Panc1 (cell line): Measurements from ENCODE around the gene IFT122. TPM values are rescaled to one million over a fixed set of nuclear protein-coding genes. Genes with fewer than 3 reads are reported as not detected.

Experiments
- ATAC-seq: fragments of 200-7000 bp; cut with Tn5 transposase; 2 replicates; pipeline ENCODE4 v1.9.1; 2020; ENCODE audit warnings: mild to moderate bottlenecking, moderate library complexity
- BruUV-seq: library from RNA; stranded (reverse); fragments of 400-500 nt; replicated peaks from 2 replicates; lab custom pipeline; 2021; lab: Mats Ljungman, UMichigan
- CTCF ChIA-PET: fragments of 300-600 bp; sonication (Branson Sonifier 250); formaldehyde crosslinking; loops from one replicate; lab custom pipeline; 2022; ENCODE audit warnings: antibody characterized with exemption; lab: Charles Lee
- POLR2A ChIA-PET: fragments of 300-600 bp; sonication (Branson Sonifier 250); formaldehyde crosslinking; loops from one replicate; lab custom pipeline; 2022; ENCODE audit warnings: antibody characterized with exemption; lab: Charles Lee
- DNase-seq: peaks from one replicate; pipeline ENCODE4 v3.0.0-alpha.2; 2010; ENCODE audit warnings: low read depth, low spot score
- H3K27ac ChIP-seq: 2 replicates; pipeline ENCODE4 v1.5.1; 2011; ENCODE audit warnings: mild to moderate bottlenecking, low read length, inconsistent platforms
- H3K27me3 ChIP-seq: fragments of 200-500 bp; sonication (Bioruptor generic); 2 replicates; pipeline ENCODE4 v1.6.0; 2014; ENCODE audit warnings: low read length, inconsistent platforms; ENCODE audit not compliant: control insufficient read depth, insufficient read depth
- H3K36me3 ChIP-seq: fragments of 200-500 bp; sonication (Bioruptor generic); 2 replicates; pipeline ENCODE4 v1.5.1; 2014; ENCODE audit warnings: inconsistent platforms, mild to moderate bottlenecking, low read length, moderate library complexity; ENCODE audit not compliant: control insufficient read depth, insufficient read depth
- H3K4me1 ChIP-seq: 2 replicates; pipeline ENCODE4 v1.5.1; 2011; ENCODE audit warnings: inconsistent platforms, mild to moderate bottlenecking, low read length, moderate library complexity; ENCODE audit not compliant: control insufficient read depth, insufficient read depth
- H3K4me3 ChIP-seq, 2 experiments: 2 replicates each; pipeline ENCODE4 v1.5.1; 2011 to 2012; ENCODE audit warnings: low read depth in 2 of 2, low read length in 2 of 2, mild to moderate bottlenecking in 2 of 2, inconsistent platforms in 1 of 2, moderate library complexity in 1 of 2
- H3K9me3 ChIP-seq: fragments of 200-500 bp; sonication (Bioruptor generic); 2 replicates; pipeline ENCODE4 v1.5.1; 2014; ENCODE audit warnings: low read depth, mild to moderate bottlenecking, inconsistent platforms, low read length, moderate library complexity; ENCODE audit not compliant: control insufficient read depth, insufficient read depth
- CTCF ChIP-seq: fragments of 450-650 bp; IDR thresholded peaks from 2 replicates; pipeline ENCODE4 v1.5.1; 2017; ENCODE audit warnings: mild to moderate bottlenecking
- POLR2AphosphoS5 ChIP-seq: IDR thresholded peaks from 2 replicates; pipeline ENCODE4 v1.6.1; 2012; ENCODE audit warnings: mild to moderate bottlenecking, low read depth, low read length, moderate library complexity
- REST ChIP-seq, 2 experiments: IDR thresholded peaks; 2 replicates each; pipeline ENCODE4 v1.6.1; 2011 to 2012; ENCODE audit warnings: low read depth in 2 of 2, control low read depth in 1 of 2, low read length in 1 of 2, mild to moderate bottlenecking in 1 of 2, moderate library complexity in 1 of 2; ENCODE audit not compliant: insufficient read depth in 1 of 2
- SIN3A ChIP-seq: IDR thresholded peaks from 2 replicates; pipeline ENCODE4 v1.6.1; 2012; ENCODE audit warnings: low read depth, mild to moderate bottlenecking, low read length, moderate library complexity, borderline replicate concordance; ENCODE audit not compliant: insufficient read depth
- TCF7L2 ChIP-seq: IDR thresholded peaks from 2 replicates; pipeline ENCODE4 v1.6.1; 2011; ENCODE audit warnings: mild to moderate bottlenecking, low read depth, low read length, inconsistent platforms
- in situ Hi-C: cut with HindIII; loops from 2 replicates; pipeline ENCODE4 v1.10.0; 2016; ENCODE audit warnings: low sequenced_read_pairs, low pct_unique_long_range_greater_than_20kb
- intact Hi-C: fragments of 100-400 bp; cut with micrococcal nuclease; formaldehyde crosslinking; loops from one replicate; pipeline ENCODE4 v1.10.0; 2022; ENCODE audit not compliant: unreplicated experiment
- total RNA-seq: library from RNA; stranded (reverse); gene quantifications from one replicate; pipeline ENCODE4 v1.2.1, GENCODE V29; 2021; ENCODE audit not compliant: unreplicated experiment

IFT122 gene
- total RNA-seq, 1 experiment from 2014 or later, result 52.4 TPM

DNA sequence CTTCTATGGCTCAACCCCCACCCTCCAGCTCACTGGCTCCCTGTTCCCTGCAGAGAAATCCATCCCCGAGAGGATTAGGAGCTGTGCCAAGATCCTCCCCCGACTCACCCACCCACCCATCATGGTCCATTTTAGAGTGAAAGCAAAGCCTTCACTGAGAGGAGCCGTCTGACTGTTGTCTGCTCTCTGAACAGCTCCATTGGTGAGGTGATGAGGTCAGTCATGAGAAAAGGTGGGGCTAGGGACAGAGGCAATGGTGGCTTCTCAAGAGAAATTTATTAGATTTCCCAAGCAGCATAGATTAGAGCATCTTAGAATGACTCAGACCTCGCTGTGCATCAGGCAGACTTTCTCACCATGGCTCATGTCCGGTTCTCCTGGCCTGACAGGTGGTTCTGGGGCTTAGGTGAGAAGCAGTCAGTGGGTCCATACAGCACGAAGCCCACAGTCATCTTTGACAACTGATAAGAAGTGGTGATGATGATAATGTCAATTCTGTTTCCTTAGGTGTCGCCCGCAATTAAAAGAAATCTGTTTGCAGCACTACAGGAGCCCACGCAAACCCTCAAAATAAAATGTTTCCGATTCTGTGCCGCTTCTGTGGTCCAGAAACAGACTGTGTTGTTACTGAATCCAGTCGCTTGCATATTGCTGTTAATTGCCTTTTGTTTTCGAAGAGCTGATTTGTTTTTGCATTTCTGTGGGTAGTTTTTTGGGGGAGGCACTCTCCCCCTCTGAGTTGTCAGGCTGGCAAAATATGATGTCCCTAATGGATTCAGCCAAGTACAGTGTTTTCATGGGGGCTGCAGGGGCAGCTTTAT lies 63.7 kb downstream of the IFT122 start:
- intact Hi-C loops (no loop called here), in situ Hi-C loops (no loop called here)
- H3K9me3 ChIP-seq, result no peaks in the 10 kb centered on the region
- TF ChIP-seq CTCF (no peak), TCF7L2 (no peak), SIN3A (no peak), POLR2AphosphoS5 (no peak), REST (IDR thresholded peaks at IDR 0.05; ENCODE audit: insufficient read depth in 1 of 2, low read depth in 2 of 2, low read length in 1 of 2) (no peak)
- POLR2A ChIA-PET, result interaction anchor here (0.7 kb wide), 1 partner anchor 99 kb away, joined by 9 read pairs; no protein-coding TSS in a partner anchor
- DNase-seq (no peak), ATAC-seq (no peak)
- H3K36me3 ChIP-seq, result no peaks in the 10 kb centered on the region; the same call in none of the 2 replicates
- no TSS peak for BruUV-seq
- H3K27ac ChIP-seq, result no peak overlapping the region
- no peak overlapping the region for H3K4me3 ChIP-seq
- CTCF ChIA-PET, result interaction anchor here (1.9 kb wide), 1 partner anchor 13 kb away, joined by 7 read pairs; no protein-coding TSS in a partner anchor
- no peaks in the 10 kb centered on the region for H3K27me3 ChIP-seq
- H3K4me1 ChIP-seq, result no peaks in the 10 kb centered on the region

DNA sequence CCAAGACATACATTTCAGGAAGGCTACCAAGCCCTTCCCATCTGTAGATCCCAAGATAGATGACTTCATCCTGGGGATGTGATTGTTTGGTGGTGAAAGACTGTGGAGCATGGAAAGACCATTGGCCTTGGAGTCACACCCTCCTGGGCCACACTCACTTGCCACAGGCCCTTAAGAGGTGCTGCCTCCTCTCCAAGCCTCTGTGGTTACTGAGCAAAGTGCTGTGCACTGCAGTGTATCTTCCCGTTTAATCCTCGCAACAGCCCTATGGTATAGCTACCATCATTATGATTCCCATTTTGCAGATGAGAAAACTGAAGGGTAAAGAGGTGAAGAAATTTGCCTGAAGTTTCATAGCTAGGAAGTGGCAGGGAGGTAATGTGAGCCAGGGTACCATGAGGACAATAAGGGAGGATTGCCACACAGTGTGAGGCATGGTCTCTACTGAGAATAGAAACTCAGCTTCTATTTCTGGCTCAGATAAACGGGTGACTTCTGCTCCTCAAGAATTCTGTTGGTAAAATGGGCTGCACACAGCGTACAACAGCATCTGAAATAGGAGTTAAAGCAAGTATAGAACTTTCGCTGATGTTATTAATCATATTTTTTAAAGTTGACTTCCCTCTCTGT lies 64.6 kb downstream of the IFT122 start:
- H3K27ac ChIP-seq, result no peak overlapping the region
- ATAC-seq (no peak), DNase-seq (no peak)
- no peaks in the 10 kb centered on the region for H3K27me3 ChIP-seq
- ChIA-PET POLR2A (no interaction called here), CTCF (interaction anchor here (1.9 kb wide), 1 partner anchor 14 kb away, joined by 7 read pairs; no protein-coding TSS in a partner anchor)
- no peaks in the 10 kb centered on the region; the same call in none of the 2 replicates for H3K36me3 ChIP-seq
- BruUV-seq, result no TSS peak
- intact Hi-C loops (no loop called here), in situ Hi-C loops (no loop called here)
- no peaks in the 10 kb centered on the region for H3K9me3 ChIP-seq
- TF ChIP-seq CTCF (no peak), TCF7L2 (no peak), REST (IDR thresholded peaks at IDR 0.05; ENCODE audit: insufficient read depth in 1 of 2, low read depth in 2 of 2, low read length in 1 of 2) (no peak), POLR2AphosphoS5 (no peak), SIN3A (no peak)
- no peak overlapping the region for H3K4me3 ChIP-seq
- no peaks in the 10 kb centered on the region for H3K4me1 ChIP-seq
